Effector memory CD4-positive, alpha-beta T cell (primary cell): Measurements from ENCODE around the gene KLF6.

Source experiments
- DNase-seq, 3 donors: peaks; one replicate each; pipeline ENCODE4 v3.0.0-alpha.2; 2020
- H3K27ac ChIP-seq: 2 replicates; pipeline ENCODE4 v1.7.0; 2013; ENCODE audit warnings: mild to moderate bottlenecking, low read length, moderate library complexity; ENCODE audit not compliant: insufficient read depth, poor library complexity, severe bottlenecking
- H3K27me3 ChIP-seq: replicated peaks from 2 replicates; pipeline ENCODE4 v1.7.0; 2013; ENCODE audit warnings: mild to moderate bottlenecking, low read length; ENCODE audit not compliant: insufficient read depth, control insufficient read depth, poor library complexity, severe bottlenecking
- H3K36me3 ChIP-seq: 2 replicates; pipeline ENCODE4 v1.7.0; 2013; ENCODE audit warnings: mild to moderate bottlenecking, low read length, moderate library complexity; ENCODE audit not compliant: control insufficient read depth, insufficient read depth
- H3K4me1 ChIP-seq: 2 replicates; pipeline ENCODE4 v1.7.0; 2013; ENCODE audit warnings: low read length, mild to moderate bottlenecking; ENCODE audit not compliant: control insufficient read depth, insufficient read depth, poor library complexity, severe bottlenecking
- H3K4me3 ChIP-seq: 2 replicates; pipeline ENCODE4 v1.7.0; 2013; ENCODE audit warnings: low read length, low read depth, mild to moderate bottlenecking; ENCODE audit not compliant: insufficient read depth, poor library complexity, severe bottlenecking
- H3K9me3 ChIP-seq: 2 replicates; pipeline ENCODE4 v1.7.0; 2013; ENCODE audit warnings: mild to moderate bottlenecking, low read length, moderate library complexity; ENCODE audit not compliant: control insufficient read depth

KLF6 gene

GRCh38 chr10:3811291-3811870, 26.4 kb upstream of the KLF6 start:
- DNase-seq, result peak in 2 of 3 donors; percentile 33 to 34
- H3K27me3 ChIP-seq, result no peaks in the 10 kb centered on the region
- H3K9me3 ChIP-seq, result no peaks in the 10 kb centered on the region
- H3K36me3 ChIP-seq, result no peaks in the 10 kb centered on the region
- H3K27ac ChIP-seq, result peak overlapping the region; percentile 99
- peaks cover 56% of the 10 kb centered on the region for H3K4me1 ChIP-seq
- peak overlapping the region; percentile 5 for H3K4me3 ChIP-seq

- Histone ChIP-seq H3K27ac (peak overlapping the region; percentile 99), H3K9me3 (no peaks in the 10 kb centered on the region), H3K27me3 (no peaks in the 10 kb centered on the region), H3K36me3 (no peaks in the 10 kb centered on the region), H3K4me1 (peaks cover 72% of the 10 kb centered on the region), H3K4me3 (no peak overlapping the region)
- no peak for DNase-seq
Observed at GRCh38 chr10:3808689-3809199, 23.7 kb upstream of the KLF6 start.

GRCh38 chr10:3807928-3808496, 23.0 kb upstream of the KLF6 start:
- peak overlapping the region; percentile 11 for H3K4me3 ChIP-seq
- no peaks in the 10 kb centered on the region for H3K27me3 ChIP-seq
- DNase-seq, result no peak
- peak overlapping the region; percentile 99 for H3K27ac ChIP-seq
- no peaks in the 10 kb centered on the region for H3K36me3 ChIP-seq
- H3K4me1 ChIP-seq, result peaks cover 79% of the 10 kb centered on the region
- H3K9me3 ChIP-seq, result no peaks in the 10 kb centered on the region

- no peak for DNase-seq
- peaks cover 82% of the 10 kb centered on the region for H3K4me1 ChIP-seq
- no peaks in the 10 kb centered on the region for H3K36me3 ChIP-seq
- H3K4me3 ChIP-seq, result peak overlapping the region; percentile 11
- no peaks in the 10 kb centered on the region for H3K27me3 ChIP-seq
- H3K27ac ChIP-seq, result peak overlapping the region; percentile 99
- H3K9me3 ChIP-seq, result no peaks in the 10 kb centered on the region
Observed at GRCh38 chr10:3807211-3807927, 22.4 kb upstream of the KLF6 start.

- H3K9me3 ChIP-seq, result no peaks in the 10 kb centered on the region
- peak in 1 of 3 donors; percentile 22 for DNase-seq
- H3K27me3 ChIP-seq, result no peaks in the 10 kb centered on the region
- no peak overlapping the region for H3K4me3 ChIP-seq
- no peaks in the 10 kb centered on the region for H3K36me3 ChIP-seq
- H3K27ac ChIP-seq, result peak overlapping the region; percentile 99
- H3K4me1 ChIP-seq, result peaks cover 76% of the 10 kb centered on the region
Observed at GRCh38 chr10:3806603-3807002, 21.6 kb upstream of the KLF6 start.

- peak; percentile 58 to 73 (median 72) for DNase-seq
- no peaks in the 10 kb centered on the region for H3K36me3 ChIP-seq
- peak overlapping the region; percentile 99 for H3K27ac ChIP-seq
- H3K9me3 ChIP-seq, result no peaks in the 10 kb centered on the region
- peaks cover 72% of the 10 kb centered on the region for H3K4me1 ChIP-seq
- H3K27me3 ChIP-seq, result no peaks in the 10 kb centered on the region
- peak overlapping the region; percentile 18 for H3K4me3 ChIP-seq
Observed at GRCh38 chr10:3805791-3806461, 20.9 kb upstream of the KLF6 start.

- no peaks in the 10 kb centered on the region for H3K9me3 ChIP-seq
- H3K27me3 ChIP-seq, result no peaks in the 10 kb centered on the region
- peak overlapping the region; percentile 18 for H3K4me3 ChIP-seq
- H3K27ac ChIP-seq, result peak overlapping the region; percentile 99
- DNase-seq, result peak; percentile 51 to 61 (median 52)
- no peaks in the 10 kb centered on the region for H3K36me3 ChIP-seq
- H3K4me1 ChIP-seq, result peaks cover 75% of the 10 kb centered on the region
Observed at GRCh38 chr10:3805201-3805790, 20.3 kb upstream of the KLF6 start.

GRCh38 chr10:3803927-3804741, 19.1 kb upstream of the KLF6 start:
- H3K9me3 ChIP-seq, result no peaks in the 10 kb centered on the region
- H3K4me3 ChIP-seq, result no peak overlapping the region
- DNase-seq, result peak in 2 of 3 donors; percentile 65
- peaks cover 65% of the 10 kb centered on the region for H3K4me1 ChIP-seq
- peak overlapping the region; percentile 99 for H3K27ac ChIP-seq
- no peaks in the 10 kb centered on the region for H3K27me3 ChIP-seq
- H3K36me3 ChIP-seq, result no peaks in the 10 kb centered on the region

- no peaks in the 10 kb centered on the region for H3K9me3 ChIP-seq
- H3K36me3 ChIP-seq, result no peaks in the 10 kb centered on the region
- peaks cover 60% of the 10 kb centered on the region for H3K4me1 ChIP-seq
- DNase-seq, result no peak
- H3K27me3 ChIP-seq, result no peaks in the 10 kb centered on the region
- H3K4me3 ChIP-seq, result no peak overlapping the region
- H3K27ac ChIP-seq, result peak overlapping the region; percentile 99
Observed at GRCh38 chr10:3803295-3803926, 18.4 kb upstream of the KLF6 start.
